BLaER1 treated with 17β-estradiol and CSF1 and Interleukin-3, amounts not matched to agents 10 nM and 100 nM (cell line): Measurements from ENCODE around the gene TCP1.

Experiments
- H3K27ac ChIP-seq, 11 experiments: shearing (Covaris generic); formaldehyde crosslinking; 2 replicates each; pipeline ENCODE4 v1.8.1; 2022
- H3K27me3 ChIP-seq, 11 experiments: shearing (Covaris generic); formaldehyde crosslinking; 2 replicates each; pipeline ENCODE4 v1.8.1; 2022
- H3K36me3 ChIP-seq, 11 experiments: shearing (Covaris generic); formaldehyde crosslinking; 2 replicates each; pipeline ENCODE4 v1.8.1; 2022
- H3K4me1 ChIP-seq, 10 experiments: shearing (Covaris generic); formaldehyde crosslinking; 2 replicates each; pipeline ENCODE4 v1.8.1; 2022
- H3K4me2 ChIP-seq, 11 experiments: shearing (Covaris generic); formaldehyde crosslinking; 2 replicates each; pipeline ENCODE4 v1.8.1; 2022
- H3K4me3 ChIP-seq, 10 experiments: shearing (Covaris generic); formaldehyde crosslinking; 2 replicates each; pipeline ENCODE4 v1.8.1; 2022
- H3K9ac ChIP-seq, 11 experiments: shearing (Covaris generic); formaldehyde crosslinking; 2 replicates each; pipeline ENCODE4 v1.8.1; 2022
- H3K9me3 ChIP-seq, 11 experiments: shearing (Covaris generic); formaldehyde crosslinking; replicated peaks in 1 of 11; 2 replicates each; pipeline ENCODE4 v1.8.1; 2022
- H4K20me1 ChIP-seq, 11 experiments: shearing (Covaris generic); formaldehyde crosslinking; 2 replicates each; pipeline ENCODE4 v1.8.1; 2022
- Cebpa-rat ChIP-seq, 11 experiments: shearing (Covaris generic); IDR thresholded peaks; 2 replicates each; pipeline ENCODE4 v1.8.1; 2022

TCP1 gene

DNA sequence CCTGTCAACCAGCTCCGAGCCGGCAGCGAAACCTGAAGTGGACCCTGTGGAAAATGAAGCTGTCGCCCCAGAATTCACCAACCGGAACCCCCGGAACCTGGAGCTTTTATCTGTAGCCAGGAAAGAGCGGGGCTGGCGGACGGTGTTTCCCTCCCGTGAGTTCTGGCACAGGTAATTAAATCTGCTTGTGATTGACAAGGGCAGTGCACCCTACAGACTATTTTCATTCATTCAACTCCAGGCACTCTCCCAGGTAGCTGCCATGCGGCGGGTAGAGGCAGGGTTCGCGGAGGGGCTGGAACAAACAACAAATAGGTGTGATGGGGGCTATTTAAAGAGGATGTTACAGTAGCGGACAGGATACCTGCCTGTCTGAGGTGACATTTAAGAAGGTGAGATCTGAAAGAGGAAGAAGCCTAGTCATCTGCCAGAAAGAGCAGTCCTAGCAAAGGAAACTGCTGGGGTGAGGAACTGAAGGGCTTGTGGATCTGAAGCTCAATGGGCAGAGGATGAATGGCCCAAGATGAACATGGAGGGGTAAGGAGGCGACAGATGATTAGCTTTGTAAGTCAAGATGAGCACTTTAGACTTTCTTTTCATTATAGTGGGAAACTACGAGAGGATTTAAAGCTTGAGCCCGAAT lies 1.7 kb upstream of the TCP1 start:
- peak overlapping the region; percentile 80 to 99 (median 96) for H3K9ac ChIP-seq
- TF ChIP-seq Cebpa-rat (IDR thresholded peaks at IDR 0.05): no peak
- no peaks in the 10 kb centered on the region for H3K9me3 ChIP-seq
- H3K36me3 ChIP-seq: peaks cover 50 to 69% (median 60%) of the 10 kb centered on the region in 11 experiments
- peaks cover 38 to 53% (median 44%) of the 10 kb centered on the region in 10 experiments for H3K4me1 ChIP-seq
- H3K4me3 ChIP-seq: peak overlapping the region; percentile 87 to 100 (median 98)
- H3K27me3 ChIP-seq: no peaks in the 10 kb centered on the region
- H4K20me1 ChIP-seq: peaks cover 27 to 69% (median 45%) of the 10 kb centered on the region in 11 experiments; a peak in 21 of 22 replicates
- H3K27ac ChIP-seq: peak overlapping the region; percentile 74 to 95 (median 93)
- H3K4me2 ChIP-seq: peak overlapping the region; percentile 86 to 99 (median 94)

DNA sequence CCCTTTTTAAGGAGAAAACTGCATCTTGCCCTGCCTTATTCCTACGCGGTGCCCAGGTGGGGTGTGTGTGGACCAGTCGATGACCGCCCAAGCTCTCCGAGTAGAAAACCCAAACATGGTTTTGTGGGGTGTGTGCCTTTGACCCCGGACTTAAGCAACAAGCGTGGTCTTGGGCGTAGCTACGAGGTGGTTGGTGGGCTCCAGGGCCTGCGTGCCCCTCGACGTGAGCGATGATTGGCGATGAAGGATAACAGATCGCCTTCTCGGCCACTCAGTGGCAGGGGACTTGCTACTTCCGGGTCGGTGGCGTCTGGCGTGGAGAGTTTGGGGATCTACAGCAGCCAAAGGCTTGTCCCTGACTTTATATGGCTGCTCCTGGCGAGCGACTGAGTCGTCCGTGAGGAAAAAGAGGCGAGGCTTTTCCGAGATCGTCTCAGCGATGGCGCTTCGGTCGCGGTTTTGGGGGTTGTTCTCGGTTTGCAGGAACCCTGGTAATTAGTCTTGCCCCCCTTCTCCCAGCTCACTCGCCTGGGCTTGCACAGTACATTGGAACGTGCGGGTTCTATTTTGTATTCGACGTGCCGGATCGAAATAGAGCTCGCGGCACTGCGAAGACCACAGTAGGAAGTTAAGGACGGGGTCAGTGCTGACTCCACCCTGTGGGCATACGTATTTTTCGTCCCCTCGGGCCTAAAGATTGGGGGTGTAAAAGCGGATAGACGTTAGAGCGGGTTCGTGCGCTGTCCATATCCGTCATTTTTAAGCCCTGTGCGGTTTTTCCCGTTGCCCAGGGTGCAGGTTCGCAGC lies 950 bp upstream of the TCP1 start, which contains the start of gene MRPL18:
Gene MRPL18 (plus strand): TSS at position 319 of the 807 bp plus-strand sequence. CDS start 121 bp downstream, at position 440.
- H3K27ac ChIP-seq: peak within 1 kb of the TSS; percentile 83 to 95 (median 93)
- peaks cover 34 to 71% (median 47%) of the 10 kb centered on the region in 11 experiments; a peak in 21 of 22 replicates for H4K20me1 ChIP-seq
- H3K4me3 ChIP-seq: peak within 1 kb of the TSS; percentile 87 to 100 (median 98)
- peak within 1 kb of the TSS; percentile 91 to 99 (median 96) for H3K4me2 ChIP-seq
- peaks cover 35 to 52% (median 45%) of the 10 kb centered on the region in 10 experiments for H3K4me1 ChIP-seq
- TF ChIP-seq Cebpa-rat (IDR thresholded peaks at IDR 0.05): no peak
- peaks cover 53 to 70% (median 62%) of the 10 kb centered on the region in 11 experiments for H3K36me3 ChIP-seq
- peak within 1 kb of the TSS; percentile 93 to 99 (median 96) for H3K9ac ChIP-seq
- no peaks in the 10 kb centered on the region for H3K9me3 ChIP-seq
- H3K27me3 ChIP-seq: no peaks in the 10 kb centered on the region

DNA sequence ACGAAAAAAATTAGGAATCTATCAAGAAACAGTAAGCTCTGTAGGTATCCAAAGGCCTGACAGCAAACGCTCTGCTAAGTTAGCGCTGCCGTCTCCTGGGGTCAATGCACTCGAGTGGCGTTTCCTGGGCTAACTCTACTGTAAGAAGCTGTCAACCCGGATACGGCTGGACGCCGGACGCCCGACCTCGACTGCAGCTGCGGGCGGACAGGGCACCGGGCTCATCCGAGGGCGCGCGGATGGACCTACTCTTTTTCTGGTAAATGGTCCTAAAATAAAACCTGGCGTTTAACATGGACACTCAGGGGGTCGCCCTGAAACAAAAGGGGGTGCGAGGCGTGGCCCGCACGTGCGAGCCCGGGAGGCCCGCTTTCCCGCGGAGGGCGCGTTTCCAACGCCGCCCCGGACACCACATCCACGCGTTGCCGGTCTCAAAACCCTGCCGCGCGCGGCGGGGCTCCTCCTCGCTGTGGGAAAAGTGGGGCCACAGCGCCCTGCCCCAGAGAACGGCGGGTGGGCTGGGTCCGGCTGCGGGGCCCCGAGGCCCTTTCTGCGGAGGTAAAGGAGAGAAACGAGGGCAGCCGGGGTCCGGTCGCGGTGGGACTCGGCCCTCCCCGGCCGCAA lies 537 bp downstream of the TCP1 start:
- Histone ChIP-seq H3K9ac (peak overlapping the region; percentile 93 to 99 (median 96)), H3K36me3 (peaks cover 60 to 73% (median 67%) of the 10 kb centered on the region in 11 experiments), H3K27me3 (no peaks in the 10 kb centered on the region), H3K4me2 (peak overlapping the region; percentile 91 to 98 (median 95)), H3K4me1 (peaks cover 35 to 52% (median 45%) of the 10 kb centered on the region in 10 experiments), H3K9me3 (no peaks in the 10 kb centered on the region), H4K20me1 (peaks cover 46 to 86% (median 62%) of the 10 kb centered on the region in 11 experiments; a peak in 21 of 22 replicates), H3K27ac (peak overlapping the region; percentile 83 to 95 (median 93)), H3K4me3 (peak overlapping the region; percentile 87 to 100 (median 98))
- no peak for TF ChIP-seq Cebpa-rat (IDR thresholded peaks at IDR 0.05)

DNA sequence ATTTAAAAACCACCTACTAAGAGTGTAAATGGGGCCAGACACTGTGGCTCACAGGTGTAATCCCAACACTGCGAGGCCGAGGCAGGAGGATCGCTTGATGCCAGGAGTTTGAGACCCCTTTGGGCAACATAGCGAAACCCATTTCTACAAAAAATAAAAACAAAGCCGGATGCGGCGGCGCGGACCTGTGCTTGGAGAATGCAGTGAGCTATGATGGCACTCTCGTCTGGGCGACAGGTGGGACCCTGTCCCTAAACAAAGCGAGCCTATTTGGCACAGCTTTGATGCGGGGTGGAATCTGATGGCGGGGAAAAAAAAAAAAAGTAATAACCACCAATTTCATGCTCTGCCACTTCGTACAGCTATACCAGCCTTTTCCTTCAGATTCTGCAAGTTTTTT lies 1.1 kb downstream of the TCP1 start:
- peaks cover 35 to 47% (median 44%) of the 10 kb centered on the region in 10 experiments for H3K4me1 ChIP-seq
- peak overlapping the region; percentile 87 to 100 (median 98) for H3K4me3 ChIP-seq
- peak overlapping the region; percentile 93 to 99 (median 96) for H3K9ac ChIP-seq
- peaks cover 60 to 73% (median 67%) of the 10 kb centered on the region in 11 experiments for H3K36me3 ChIP-seq
- no peak for TF ChIP-seq Cebpa-rat (IDR thresholded peaks at IDR 0.05)
- peaks cover 46 to 87% (median 68%) of the 10 kb centered on the region in 11 experiments; a peak in 21 of 22 replicates for H4K20me1 ChIP-seq
- no peaks in the 10 kb centered on the region for H3K27me3 ChIP-seq
- H3K4me2 ChIP-seq: peak overlapping the region; percentile 91 to 98 (median 95)
- no peaks in the 10 kb centered on the region for H3K9me3 ChIP-seq
- peak overlapping the region; percentile 83 to 95 (median 93); a peak in 21 of 22 replicates for H3K27ac ChIP-seq

DNA sequence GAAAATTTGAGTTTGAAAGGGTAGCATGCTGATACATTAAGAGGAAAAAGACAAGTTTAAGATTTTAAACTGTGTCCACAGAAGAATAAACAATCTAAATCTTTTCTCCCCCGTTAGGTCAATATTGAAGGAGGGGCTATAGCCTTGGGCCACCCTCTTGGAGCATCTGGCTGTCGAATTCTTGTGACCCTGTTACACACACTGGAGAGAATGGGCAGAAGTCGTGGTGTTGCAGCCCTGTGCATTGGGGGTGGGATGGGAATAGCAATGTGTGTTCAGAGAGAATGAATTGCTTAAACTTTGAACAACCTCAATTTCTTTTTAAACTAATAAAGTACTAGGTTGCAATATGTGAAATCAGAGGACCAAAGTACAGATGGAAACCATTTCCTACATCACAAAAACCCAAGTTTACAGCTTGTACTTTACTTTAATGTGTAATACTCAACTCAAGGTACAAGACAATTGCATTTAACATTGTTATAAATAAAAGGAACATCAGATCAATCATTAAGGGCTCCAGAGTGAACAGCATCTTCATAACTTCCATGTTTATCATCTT lies 10.8 kb downstream of the TCP1 start:
- Histone ChIP-seq H3K27ac (no peak overlapping the region), H4K20me1 (peaks cover 21 to 83% (median 63%) of the 10 kb centered on the region in 11 experiments; a peak in 21 of 22 replicates), H3K9ac (no peak overlapping the region), H3K4me3 (no peak overlapping the region), H3K36me3 (peaks cover 80 to 96% (median 89%) of the 10 kb centered on the region in 11 experiments), H3K9me3 (no peaks in the 10 kb centered on the region), H3K4me2 (no peak overlapping the region), H3K4me1 (no peaks in the 10 kb centered on the region; a peak in 2 of 20 replicates), H3K27me3 (no peaks in the 10 kb centered on the region)
- TF ChIP-seq Cebpa-rat (IDR thresholded peaks at IDR 0.05): no peak

DNA sequence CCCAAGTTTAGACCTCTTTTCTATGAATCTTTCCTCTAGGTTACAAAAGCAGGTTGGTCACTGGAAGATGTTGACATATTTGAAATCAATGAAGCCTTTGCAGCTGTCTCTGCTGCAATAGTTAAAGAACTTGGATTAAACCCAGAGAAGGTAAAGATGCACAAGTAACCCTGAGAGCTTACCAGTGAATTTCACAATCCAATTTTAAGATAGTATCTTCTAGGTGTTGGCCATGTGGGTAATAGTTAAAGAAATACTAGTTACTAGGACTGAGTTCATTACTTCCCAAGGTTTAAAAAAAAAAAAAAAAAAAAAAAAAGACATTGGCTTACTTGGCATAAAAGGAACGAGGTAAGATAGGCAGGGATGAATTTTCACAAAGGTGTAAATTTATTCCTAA lies 11.3 kb downstream of the TCP1 start:
- Histone ChIP-seq H3K4me2 (no peak overlapping the region), H3K27me3 (no peaks in the 10 kb centered on the region), H3K4me3 (no peak overlapping the region), H3K9me3 (no peaks in the 10 kb centered on the region), H3K36me3 (peaks cover 78 to 95% (median 88%) of the 10 kb centered on the region in 11 experiments), H3K27ac (no peak overlapping the region), H3K9ac (no peak overlapping the region), H4K20me1 (peaks cover 19 to 78% (median 58%) of the 10 kb centered on the region in 11 experiments; a peak in 21 of 22 replicates), H3K4me1 (no peaks in the 10 kb centered on the region; a peak in 1 of 20 replicates)
- no peak for TF ChIP-seq Cebpa-rat (IDR thresholded peaks at IDR 0.05)

DNA sequence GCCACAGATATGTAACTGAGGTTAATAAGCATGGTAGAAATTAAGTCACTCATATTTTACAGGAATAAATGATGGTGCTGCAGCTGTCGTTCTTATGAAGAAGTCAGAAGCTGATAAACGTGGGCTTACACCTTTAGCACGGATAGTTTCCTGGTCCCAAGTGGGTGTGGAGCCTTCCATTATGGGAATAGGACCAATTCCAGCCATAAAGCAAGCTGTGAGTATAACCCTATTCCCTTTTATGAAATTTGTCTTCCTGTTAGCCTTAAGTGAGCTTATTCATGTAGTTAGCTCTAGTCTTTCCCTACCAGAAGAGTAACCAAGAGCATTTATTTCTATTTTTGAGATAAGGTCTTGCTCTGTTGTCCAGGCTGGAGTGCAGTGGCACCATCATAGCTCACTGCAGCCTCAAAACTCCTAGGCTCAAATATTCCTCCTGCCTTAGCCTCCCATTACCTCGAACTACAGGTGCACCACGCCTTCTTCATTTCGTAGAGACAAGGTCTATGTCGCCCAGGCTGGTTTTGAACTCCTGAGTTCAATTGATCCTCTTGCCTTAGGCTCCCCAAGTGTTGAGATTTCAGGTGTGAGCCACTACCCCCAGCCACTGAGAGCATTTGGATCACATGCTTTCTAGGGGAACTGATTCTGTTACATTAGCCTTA lies 12.0 kb downstream of the TCP1 start:
- no peak overlapping the region for H3K27ac ChIP-seq
- peaks cover 11 to 71% (median 50%) of the 10 kb centered on the region in 11 experiments; a peak in 21 of 22 replicates for H4K20me1 ChIP-seq
- no peak overlapping the region for H3K4me3 ChIP-seq
- H3K9me3 ChIP-seq: peaks cover 0 to 5% (median 2%) of the 10 kb centered on the region in 11 experiments; a peak in 11 of 22 replicates
- TF ChIP-seq Cebpa-rat (IDR thresholded peaks at IDR 0.05): no peak
- H3K36me3 ChIP-seq: peaks cover 78 to 95% (median 87%) of the 10 kb centered on the region in 11 experiments
- H3K4me1 ChIP-seq: no peaks in the 10 kb centered on the region; a peak in 1 of 20 replicates
- no peaks in the 10 kb centered on the region for H3K27me3 ChIP-seq
- H3K4me2 ChIP-seq: no peak overlapping the region
- no peak overlapping the region for H3K9ac ChIP-seq

DNA sequence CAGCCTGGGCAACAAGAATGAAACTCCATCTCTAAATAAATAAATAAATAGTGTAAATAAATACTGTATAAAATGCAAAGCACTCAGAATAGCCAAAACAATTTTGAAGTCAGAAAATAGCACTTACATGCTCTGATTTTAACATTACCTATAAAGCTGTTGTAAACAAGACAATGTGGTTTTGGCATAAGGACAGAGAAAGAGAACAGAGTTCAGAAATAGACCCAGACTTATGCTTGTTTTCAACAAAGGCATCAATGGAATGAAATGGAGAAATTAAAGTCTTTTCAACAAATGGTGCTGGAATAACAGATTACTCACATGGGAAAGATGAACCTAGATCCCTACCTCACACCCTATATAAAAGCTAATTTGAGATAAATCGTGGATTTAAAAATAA lies 17.2 kb downstream of the TCP1 start:
- peaks cover 5 to 19% (median 15%) of the 10 kb centered on the region in 11 experiments; a peak in 19 of 22 replicates for H3K9me3 ChIP-seq
- no peak overlapping the region for H3K27ac ChIP-seq
- no peak overlapping the region for H3K4me3 ChIP-seq
- no peaks in the 10 kb centered on the region for H3K4me1 ChIP-seq
- H3K9ac ChIP-seq: no peak overlapping the region
- H3K36me3 ChIP-seq: peaks cover 72 to 95% (median 86%) of the 10 kb centered on the region in 11 experiments
- no peaks in the 10 kb centered on the region for H3K27me3 ChIP-seq
- no peak for TF ChIP-seq Cebpa-rat (IDR thresholded peaks at IDR 0.05)
- H4K20me1 ChIP-seq: peaks cover 0 to 19% (median 4%) of the 10 kb centered on the region in 11 experiments; a peak in 10 of 22 replicates
- no peak overlapping the region for H3K4me2 ChIP-seq
